ENCODE measurements around the gene GATAD2A.

GRCh38 chr19:19508217-19508616 lies 102.7 kb downstream of the GATAD2A start:
- TF ChIP-seq, protein P1, sequence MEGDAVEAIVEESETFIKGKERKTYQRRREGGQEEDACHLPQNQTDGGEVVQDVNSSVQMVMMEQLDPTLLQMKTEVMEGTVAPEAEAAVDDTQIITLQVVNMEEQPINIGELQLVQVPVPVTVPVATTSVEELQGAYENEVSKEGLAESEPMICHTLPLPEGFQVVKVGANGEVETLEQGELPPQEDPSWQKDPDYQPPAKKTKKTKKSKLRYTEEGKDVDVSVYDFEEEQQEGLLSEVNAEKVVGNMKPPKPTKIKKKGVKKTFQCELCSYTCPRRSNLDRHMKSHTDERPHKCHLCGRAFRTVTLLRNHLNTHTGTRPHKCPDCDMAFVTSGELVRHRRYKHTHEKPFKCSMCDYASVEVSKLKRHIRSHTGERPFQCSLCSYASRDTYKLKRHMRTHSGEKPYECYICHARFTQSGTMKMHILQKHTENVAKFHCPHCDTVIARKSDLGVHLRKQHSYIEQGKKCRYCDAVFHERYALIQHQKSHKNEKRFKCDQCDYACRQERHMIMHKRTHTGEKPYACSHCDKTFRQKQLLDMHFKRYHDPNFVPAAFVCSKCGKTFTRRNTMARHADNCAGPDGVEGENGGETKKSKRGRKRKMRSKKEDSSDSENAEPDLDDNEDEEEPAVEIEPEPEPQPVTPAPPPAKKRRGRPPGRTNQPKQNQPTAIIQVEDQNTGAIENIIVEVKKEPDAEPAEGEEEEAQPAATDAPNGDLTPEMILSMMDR (conservative IDR thresholded peaks at IDR 0.05 in 1 of 2, IDR thresholded peaks at IDR 0.05 in 1 of 2; ENCODE audit: low read depth in 1 of 2, low read length in 2 of 2), result no peak
- no peak for TF ChIP-seq EZH2 (IDR thresholded peaks at IDR 0.05; ENCODE audit: low read length, missing control alignments)

Data from fibroblast of lung (primary cell).